HL-60 (cell line): ENCODE data around the gene C9orf50.
A peak's percentile ranks its signal among the peaks of the same experiment; 100 is the strongest.

ENCODE experiments used
- DNase-seq, 2 experiments: peaks; one replicate each; pipeline ENCODE4 v3.0.0-alpha.2; 2010 to 2020; ENCODE audit warnings: low read depth in 1 of 2, low spot score in 1 of 2
- H3K27ac ChIP-seq: fragments of 250-450 bp; sonication (Bioruptor Pico); replicated peaks from 2 replicates; pipeline ENCODE4 v1.5.1; 2020; ENCODE audit warnings: mild to moderate bottlenecking, moderate library complexity
- H3K27me3 ChIP-seq: fragments of 250-450 bp; sonication (Bioruptor Pico); 2 replicates; pipeline ENCODE4 v1.5.1; 2021; ENCODE audit warnings: mild to moderate bottlenecking, moderate library complexity; ENCODE audit not compliant: insufficient read depth, poor library complexity, severe bottlenecking
- H3K4me3 ChIP-seq: replicated peaks from 2 replicates; pipeline ENCODE4 v1.5.1; 2011; ENCODE audit warnings: mild to moderate bottlenecking, control low read depth, low read length; ENCODE audit not compliant: insufficient read depth
- GABPA ChIP-seq: IDR thresholded peaks from 2 replicates; pipeline ENCODE4 v1.6.1; 2012; ENCODE audit warnings: low read depth
- POLR2AphosphoS5 ChIP-seq: IDR thresholded peaks from 2 replicates; pipeline ENCODE4 v1.6.1; 2012; ENCODE audit warnings: low read depth
- SPI1 ChIP-seq: IDR thresholded peaks from 2 replicates; pipeline ENCODE4 v1.6.1; 2012; ENCODE audit warnings: low read depth, mild to moderate bottlenecking, borderline replicate concordance
- TF ChIP-seq, protein P1 (sequence below): IDR thresholded peaks from 2 replicates; pipeline ENCODE4 v1.6.1; 2012; ENCODE audit warnings: low read depth; ENCODE audit not compliant: insufficient replicate concordance
- TF ChIP-seq, protein P2 (sequence below): IDR thresholded peaks from one replicate; pipeline ENCODE4 v1.5.1; 2011; ENCODE audit warnings: low read length, control low read depth, inconsistent platforms; ENCODE audit not compliant: insufficient read depth

C9orf50 gene

DNA sequence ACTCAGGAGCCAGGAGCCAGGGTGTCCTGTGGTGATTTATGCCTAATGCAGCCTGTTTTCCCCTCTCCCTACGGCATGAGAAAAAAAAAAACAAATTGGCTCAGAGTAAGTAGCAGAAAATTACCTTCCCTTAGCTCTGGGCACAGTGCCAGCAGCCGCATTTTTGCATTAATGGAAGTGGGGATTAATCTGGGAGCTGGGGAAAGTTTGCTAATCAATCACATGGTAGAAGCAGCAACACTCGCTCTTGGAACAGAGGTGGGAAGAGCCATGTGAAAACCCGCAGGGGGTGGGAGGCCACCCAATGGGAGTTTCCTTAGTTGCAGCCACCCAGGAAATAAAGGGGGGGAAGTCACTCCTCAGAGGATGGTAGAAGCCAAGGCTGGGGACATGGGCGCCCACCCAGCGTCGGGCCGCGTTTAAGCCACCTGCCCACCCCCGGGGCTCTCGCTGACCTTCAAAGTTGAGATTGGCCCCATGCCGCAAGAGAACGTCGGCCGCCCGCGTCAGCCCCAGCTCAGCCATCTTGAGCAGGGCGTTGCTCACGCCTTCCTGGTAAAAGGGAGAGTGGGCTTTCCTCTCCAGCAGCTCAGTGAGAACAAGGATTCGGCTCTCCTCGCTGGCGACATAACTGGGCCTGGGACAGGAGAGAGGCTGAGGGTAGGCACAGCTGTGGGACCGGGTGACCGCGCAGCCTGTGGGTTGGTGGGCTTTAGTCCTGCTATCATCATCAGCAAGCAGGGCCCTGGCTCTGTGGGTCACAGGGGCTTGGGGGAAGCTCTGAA is 19.4 kb upstream of the C9orf50 start:
- Histone ChIP-seq H3K4me3 (peak overlapping the region; percentile 88), H3K27ac (peak overlapping the region; percentile 13; the same call in 1 of the 2 replicates), H3K27me3 (no peaks in the 10 kb centered on the region)
- TF ChIP-seq SPI1 (no peak; the same call in 1 of the 2 replicates), POLR2AphosphoS5 (no peak), GABPA (no peak)
- TF ChIP-seq, protein P1, sequence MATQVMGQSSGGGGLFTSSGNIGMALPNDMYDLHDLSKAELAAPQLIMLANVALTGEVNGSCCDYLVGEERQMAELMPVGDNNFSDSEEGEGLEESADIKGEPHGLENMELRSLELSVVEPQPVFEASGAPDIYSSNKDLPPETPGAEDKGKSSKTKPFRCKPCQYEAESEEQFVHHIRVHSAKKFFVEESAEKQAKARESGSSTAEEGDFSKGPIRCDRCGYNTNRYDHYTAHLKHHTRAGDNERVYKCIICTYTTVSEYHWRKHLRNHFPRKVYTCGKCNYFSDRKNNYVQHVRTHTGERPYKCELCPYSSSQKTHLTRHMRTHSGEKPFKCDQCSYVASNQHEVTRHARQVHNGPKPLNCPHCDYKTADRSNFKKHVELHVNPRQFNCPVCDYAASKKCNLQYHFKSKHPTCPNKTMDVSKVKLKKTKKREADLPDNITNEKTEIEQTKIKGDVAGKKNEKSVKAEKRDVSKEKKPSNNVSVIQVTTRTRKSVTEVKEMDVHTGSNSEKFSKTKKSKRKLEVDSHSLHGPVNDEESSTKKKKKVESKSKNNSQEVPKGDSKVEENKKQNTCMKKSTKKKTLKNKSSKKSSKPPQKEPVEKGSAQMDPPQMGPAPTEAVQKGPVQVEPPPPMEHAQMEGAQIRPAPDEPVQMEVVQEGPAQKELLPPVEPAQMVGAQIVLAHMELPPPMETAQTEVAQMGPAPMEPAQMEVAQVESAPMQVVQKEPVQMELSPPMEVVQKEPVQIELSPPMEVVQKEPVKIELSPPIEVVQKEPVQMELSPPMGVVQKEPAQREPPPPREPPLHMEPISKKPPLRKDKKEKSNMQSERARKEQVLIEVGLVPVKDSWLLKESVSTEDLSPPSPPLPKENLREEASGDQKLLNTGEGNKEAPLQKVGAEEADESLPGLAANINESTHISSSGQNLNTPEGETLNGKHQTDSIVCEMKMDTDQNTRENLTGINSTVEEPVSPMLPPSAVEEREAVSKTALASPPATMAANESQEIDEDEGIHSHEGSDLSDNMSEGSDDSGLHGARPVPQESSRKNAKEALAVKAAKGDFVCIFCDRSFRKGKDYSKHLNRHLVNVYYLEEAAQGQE = no peak
- TF ChIP-seq, protein P2, sequence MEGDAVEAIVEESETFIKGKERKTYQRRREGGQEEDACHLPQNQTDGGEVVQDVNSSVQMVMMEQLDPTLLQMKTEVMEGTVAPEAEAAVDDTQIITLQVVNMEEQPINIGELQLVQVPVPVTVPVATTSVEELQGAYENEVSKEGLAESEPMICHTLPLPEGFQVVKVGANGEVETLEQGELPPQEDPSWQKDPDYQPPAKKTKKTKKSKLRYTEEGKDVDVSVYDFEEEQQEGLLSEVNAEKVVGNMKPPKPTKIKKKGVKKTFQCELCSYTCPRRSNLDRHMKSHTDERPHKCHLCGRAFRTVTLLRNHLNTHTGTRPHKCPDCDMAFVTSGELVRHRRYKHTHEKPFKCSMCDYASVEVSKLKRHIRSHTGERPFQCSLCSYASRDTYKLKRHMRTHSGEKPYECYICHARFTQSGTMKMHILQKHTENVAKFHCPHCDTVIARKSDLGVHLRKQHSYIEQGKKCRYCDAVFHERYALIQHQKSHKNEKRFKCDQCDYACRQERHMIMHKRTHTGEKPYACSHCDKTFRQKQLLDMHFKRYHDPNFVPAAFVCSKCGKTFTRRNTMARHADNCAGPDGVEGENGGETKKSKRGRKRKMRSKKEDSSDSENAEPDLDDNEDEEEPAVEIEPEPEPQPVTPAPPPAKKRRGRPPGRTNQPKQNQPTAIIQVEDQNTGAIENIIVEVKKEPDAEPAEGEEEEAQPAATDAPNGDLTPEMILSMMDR = no peak
- DNase-seq = peak in 1 of 2 experiments; percentile 30

DNA sequence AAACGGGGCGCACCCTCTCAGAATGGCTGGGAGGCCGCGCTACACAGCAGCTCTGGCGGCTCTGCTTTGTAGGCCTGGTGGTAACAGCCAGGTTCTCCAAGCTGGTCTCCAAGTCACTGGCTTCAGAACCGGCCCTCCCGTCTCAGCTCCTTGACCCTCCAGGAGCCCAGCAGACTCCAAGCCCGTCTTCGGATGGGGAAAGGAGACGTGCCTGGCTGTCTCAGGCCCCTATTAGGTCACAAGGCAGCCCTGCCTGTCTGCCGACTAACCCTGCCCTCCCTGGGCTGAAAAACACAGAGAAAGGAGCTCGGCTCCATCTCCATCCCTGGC is 18.8 kb upstream of the C9orf50 start:
- Histone ChIP-seq H3K4me3 (no peak overlapping the region), H3K27ac (no peak overlapping the region), H3K27me3 (no peaks in the 10 kb centered on the region)
- TF ChIP-seq GABPA = no peak
- no peak for DNase-seq

DNA sequence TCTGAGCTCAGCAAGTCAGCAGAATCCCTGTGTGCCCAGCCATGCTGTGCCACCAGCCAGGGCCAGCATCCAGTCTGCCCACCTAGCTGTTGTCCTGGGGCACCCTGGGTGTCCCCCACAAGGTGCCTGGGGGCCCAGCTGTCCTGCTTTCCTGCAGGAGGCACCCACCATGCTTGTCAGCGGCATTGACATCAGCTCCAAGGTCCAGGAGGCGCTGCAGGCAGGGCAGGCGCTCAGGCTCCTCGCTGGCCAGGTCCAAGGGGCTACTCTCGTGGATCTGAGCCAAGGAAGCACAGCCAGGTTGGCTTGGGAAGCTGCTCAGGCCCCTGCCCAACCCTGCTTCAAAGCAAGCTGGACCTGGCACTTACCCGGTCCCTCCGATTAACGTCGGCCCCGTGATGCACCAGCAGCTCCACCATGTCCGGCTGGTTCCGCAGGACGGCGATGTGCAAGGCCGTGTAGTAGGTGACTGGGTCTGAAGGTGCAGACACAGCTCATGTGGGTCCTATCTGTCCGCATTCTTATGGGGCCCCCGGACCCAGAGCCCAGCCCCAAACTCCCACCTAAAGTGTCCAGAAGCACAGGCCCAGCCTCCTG is 18.2 kb upstream of the C9orf50 start:
- Histone ChIP-seq H3K27me3 (no peaks in the 10 kb centered on the region), H3K27ac (no peak overlapping the region)
- DNase-seq = no peak

More for the DNA sequence above, 18.2 kb upstream of the C9orf50 start:
- TF ChIP-seq POLR2AphosphoS5 (0 out of 2 replicates have a peak, but pooled peaks have one; percentile 24), GABPA (no peak), SPI1 (no peak)
- TF ChIP-seq, protein P2 = no peak
- TF ChIP-seq, protein P1 = no peak
- H3K4me3 ChIP-seq = no peak overlapping the region
